Cardiac fibroblast (primary cell): Measurements from ENCODE around the gene SLC25A21.

Experiments
- DNase-seq, 2 donors: peaks; one replicate each; pipeline versions ENCODE4 v3.0.0 to v3.0.0-alpha.2; 2010; ENCODE audit warnings: low read depth in 2 of 2
- H3K4me3 ChIP-seq, 2 donors: replicated peaks in 1 of 2; 1 replicate in 1 of 2; 2 replicates in 1 of 2; pipeline ENCODE4 v1.5.1; 2011; ENCODE audit warnings: low read depth in 2 of 2, low read length in 2 of 2, mild to moderate bottlenecking in 2 of 2, moderate library complexity in 1 of 2
- CTCF ChIP-seq: IDR thresholded peaks from one replicate; pipeline ENCODE4 v1.5.1; 2011; ENCODE audit warnings: low read depth, mild to moderate bottlenecking, low read length, inconsistent platforms

SLC25A21 gene

GRCh38 chr14:37129047-37129446 is 43.4 kb downstream of the SLC25A21 start:
- no peak for TF ChIP-seq CTCF
- no peak overlapping the region for H3K4me3 ChIP-seq
- no peak for DNase-seq

DNA sequence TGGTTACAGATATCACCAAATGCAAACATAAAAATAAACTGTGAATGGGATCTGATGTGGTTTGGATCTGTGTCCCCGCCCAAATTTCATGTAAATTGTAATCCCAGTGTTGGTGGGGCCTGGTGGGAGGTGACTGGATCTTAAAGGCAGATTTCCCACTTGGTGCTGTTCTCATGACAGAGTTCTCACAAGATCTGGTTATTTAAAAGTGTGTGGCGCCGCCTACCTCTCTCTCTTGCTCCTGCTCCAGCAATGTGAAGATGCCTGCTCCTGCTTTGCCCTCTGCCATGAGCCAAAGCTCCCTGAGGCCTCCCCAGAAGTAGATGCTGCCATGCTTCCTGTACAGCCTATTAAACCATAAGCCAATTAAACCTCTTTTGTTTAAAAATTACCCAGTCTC is 47.8 kb downstream of the SLC25A21 start:
- no peak for TF ChIP-seq CTCF
- no peak overlapping the region for H3K4me3 ChIP-seq
- DNase-seq: peak in 1 of 2 donors; percentile 35

GRCh38 chr14:37122919-37123639 is 49.3 kb downstream of the SLC25A21 start:
- peak in 1 of 2 donors; percentile 38 for DNase-seq
- H3K4me3 ChIP-seq: no peak overlapping the region
- TF ChIP-seq CTCF: no peak

DNA sequence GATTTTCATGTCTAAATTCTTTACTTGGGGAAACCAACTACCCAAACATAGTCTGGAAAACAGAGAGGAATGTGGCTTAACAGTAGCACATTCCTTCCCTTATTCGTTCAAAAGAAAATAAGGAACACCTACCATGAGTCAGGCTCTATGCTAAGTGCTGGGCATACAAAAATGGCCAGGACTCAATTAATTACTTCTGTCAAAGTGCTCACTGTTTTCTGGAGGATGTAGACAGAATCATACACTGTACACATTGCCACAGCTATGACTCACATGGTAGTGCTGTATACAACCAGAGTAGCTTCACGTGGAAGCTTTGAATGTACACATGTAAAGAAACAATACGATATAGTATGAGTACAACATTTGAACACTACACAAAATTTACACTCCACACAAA is 50.1 kb downstream of the SLC25A21 start:
- no peak overlapping the region for H3K4me3 ChIP-seq
- peak; percentile 2 to 74 for DNase-seq
- no peak for TF ChIP-seq CTCF

- H3K4me3 ChIP-seq: no peak overlapping the region
- no peak for DNase-seq
- no peak for TF ChIP-seq CTCF
These were observed 53.6 kb downstream of the SLC25A21 start for GRCh38 chr14:37118673-37119366.

DNA sequence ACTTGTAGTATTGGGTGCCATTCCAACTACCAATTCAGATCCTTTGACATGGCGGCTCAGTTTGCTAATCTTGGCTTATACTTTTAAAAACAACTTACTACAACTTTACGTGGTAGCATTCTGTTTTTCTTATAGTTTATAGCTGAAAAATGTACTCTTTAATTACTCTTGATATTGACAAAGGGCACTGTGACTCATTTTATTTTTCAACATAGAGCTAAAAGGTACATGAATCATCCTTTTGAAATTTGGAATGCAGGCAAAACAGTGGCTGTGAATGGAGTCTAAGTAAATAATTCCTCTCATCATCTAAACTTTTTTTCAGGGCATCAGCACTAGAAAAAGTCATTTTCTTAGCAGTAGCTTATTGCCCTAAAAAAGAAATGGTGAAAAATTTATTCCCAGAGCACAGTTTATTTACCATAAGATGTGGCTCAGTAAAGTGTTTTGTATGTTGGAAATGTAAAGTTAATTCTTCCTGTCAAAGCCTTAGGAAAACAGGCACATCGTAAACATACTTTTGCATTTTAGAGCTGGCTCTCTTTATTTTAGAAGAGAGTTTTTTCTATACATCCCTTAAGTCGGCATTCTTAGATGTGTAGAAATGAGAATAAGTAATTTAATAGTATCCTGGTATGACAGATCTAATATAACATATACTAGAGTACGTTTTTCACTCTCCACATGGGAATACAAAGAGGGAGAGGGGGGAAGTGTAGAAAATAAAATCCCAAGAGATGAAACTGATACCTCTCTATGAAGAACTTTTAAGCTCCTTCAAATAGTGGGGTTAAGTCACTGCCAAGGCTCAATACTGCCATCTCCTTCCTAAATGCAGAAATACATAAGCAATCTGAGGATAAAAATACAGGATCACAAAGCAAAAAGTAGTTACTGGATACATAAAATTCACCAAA is 55.2 kb downstream of the SLC25A21 start:
- peak; percentile 10 to 90 for DNase-seq
- no peak overlapping the region for H3K4me3 ChIP-seq
- peak; percentile 71 for TF ChIP-seq CTCF
